HepG2 (cell line): Measurements from ENCODE around the gene CBFA2T2. TPM values are rescaled to one million over a fixed set of nuclear protein-coding genes. Genes with fewer than 3 reads are reported as not detected.
A peak's percentile ranks its signal among the peaks of the same experiment; 100 is the strongest.

Experiments used
- ATAC-seq: fragments of 200-7000 bp; cut with Tn5 transposase; 3 replicates; pipeline ENCODE4 v1.9.1; 2020; ENCODE audit warnings: mild to moderate bottlenecking, moderate library complexity
- BruUV-seq: library from RNA; stranded (reverse); fragments of 400-500 nt; replicated peaks from 2 replicates; lab custom pipeline; 2021; lab: Mats Ljungman, UMichigan
- CTCF ChIA-PET: fragments of 300-600 bp; formaldehyde crosslinking; extraction: SDS; loops from one replicate; lab custom pipeline; 2021; ENCODE audit warnings: low total read pairs, inconsistent platforms, low intra/inter-chr PET ratio; lab: Yijun Ruan, JAX
- POLR2A ChIA-PET: fragments of 350-600 bp; sonication (Branson Sonifier 250); formaldehyde crosslinking; loops from one replicate; lab custom pipeline; 2020; ENCODE audit warnings: antibody characterized with exemption, inconsistent platforms; lab: Yijun Ruan, JAX
- DNase-seq: peaks from one replicate; pipeline ENCODE4 v3.0.0-alpha.2; 2015; ENCODE audit warnings: low spot score
- FAIRE-seq: peaks from 3 replicates; lab custom pipeline; 2011; peaks lifted over from hg19 to GRCh38; lab: Jason Lieb, UNC
- H2AFZ ChIP-seq: one replicate; pipeline ENCODE4 v1.6.1; 2011; ENCODE audit warnings: low read length, inconsistent platforms
- H3K27ac ChIP-seq: fragments of 300-600 bp; 3 replicates; pipeline ENCODE4 v1.8.0; 2011; ENCODE audit warnings: mixed run types, mild to moderate bottlenecking, mixed read lengths, low read length, inconsistent platforms; ENCODE audit not compliant: insufficient read depth; ENCODE audit errors: extremely low read length
- H3K27me3 ChIP-seq, 2 experiments: fragments of 200-600 bp in 1 of 2; 2 replicates in 1 of 2; 3 replicates in 1 of 2; pipeline versions ENCODE4 v1.6.0 to v1.8.0; 2011; ENCODE audit warnings: low read length in 2 of 2, mild to moderate bottlenecking in 2 of 2, moderate library complexity in 2 of 2, inconsistent platforms in 1 of 2; ENCODE audit not compliant: insufficient read depth in 2 of 2, control insufficient read depth in 1 of 2
- H3K36me3 ChIP-seq, 2 experiments: fragments of 200-600 bp in 1 of 2; replicated peaks in 1 of 2; 2 replicates in 1 of 2; 3 replicates in 1 of 2; pipeline versions ENCODE4 v1.5.1 to v1.8.0; 2011; ENCODE audit warnings: low read length in 2 of 2, inconsistent platforms in 1 of 2; ENCODE audit not compliant: insufficient read depth in 2 of 2, control insufficient read depth in 1 of 2
- H3K4me1 ChIP-seq: 2 replicates; pipeline ENCODE4 v1.5.1; 2012; ENCODE audit warnings: low read length, inconsistent platforms; ENCODE audit not compliant: insufficient read depth
- H3K4me2 ChIP-seq: 2 replicates; pipeline ENCODE4 v1.6.0; 2011; ENCODE audit warnings: low read depth, low read length, inconsistent platforms
- H3K4me3 ChIP-seq, 3 experiments: fragments of 200-600 bp in 1 of 3; sonication (generic), shearing (Covaris generic) in 1 of 3; replicated peaks in 1 of 3; 2 replicates each; pipeline ENCODE4 v1.5.1; 2011 to 2016; ENCODE audit warnings: low read length in 3 of 3, inconsistent platforms in 2 of 3, low read depth in 2 of 3, mild to moderate bottlenecking in 2 of 3, control low read depth in 1 of 3, mixed read lengths in 1 of 3; ENCODE audit not compliant: insufficient read depth in 1 of 3
- H3K79me2 ChIP-seq: one replicate; pipeline ENCODE4 v1.6.1; 2011; ENCODE audit warnings: low read length, inconsistent platforms; ENCODE audit not compliant: insufficient read depth
- H3K9ac ChIP-seq: 2 replicates; pipeline ENCODE4 v1.6.0; 2011; ENCODE audit warnings: mild to moderate bottlenecking, low read depth, low read length, inconsistent platforms; ENCODE audit not compliant: insufficient read depth
- H3K9me3 ChIP-seq: 2 replicates; pipeline ENCODE4 v1.5.1; 2012; ENCODE audit warnings: mild to moderate bottlenecking, low read length
- H4K20me1 ChIP-seq: 2 replicates; pipeline ENCODE4 v1.6.0; 2011; ENCODE audit warnings: inconsistent platforms, mild to moderate bottlenecking, low read length, moderate library complexity; ENCODE audit not compliant: insufficient read depth
- DMAP1 ChIP-seq: IDR thresholded peaks from 2 replicates; pipeline ENCODE4 v1.6.1; 2016
- PRDM4 ChIP-seq: sonication (generic); formaldehyde crosslinking; IDR thresholded peaks from 2 replicates; pipeline ENCODE4 v1.9.0; 2021; ENCODE audit warnings: missing genetic modification reagents, borderline replicate concordance
- SP4 ChIP-seq: sonication (generic); formaldehyde crosslinking; IDR thresholded peaks from 2 replicates; pipeline ENCODE4 v1.8.1; 2023; ENCODE audit warnings: mild to moderate bottlenecking, missing genetic modification reagents
- ZNF121 ChIP-seq: sonication (generic); formaldehyde crosslinking; IDR thresholded peaks from 2 replicates; pipeline ENCODE4 v1.5.0; 2020; ENCODE audit warnings: mild to moderate bottlenecking, missing genetic modification reagents
- ZNF546 ChIP-seq: sonication (generic); formaldehyde crosslinking; conservative IDR thresholded peaks from 2 replicates; pipeline ENCODE4 v1.8.1; 2023; ENCODE audit warnings: mild to moderate bottlenecking, missing genetic modification reagents
- ZNF564 ChIP-seq: sonication (generic); formaldehyde crosslinking; IDR thresholded peaks from 2 replicates; pipeline ENCODE4 v1.8.1; 2023; ENCODE audit warnings: mild to moderate bottlenecking, missing genetic modification reagents
- ZNF770 ChIP-seq: sonication (generic); formaldehyde crosslinking; IDR thresholded peaks from 2 replicates; pipeline ENCODE4 v1.5.0; 2020; ENCODE audit warnings: mild to moderate bottlenecking, missing genetic modification reagents
- ZZZ3 ChIP-seq: sonication (generic); formaldehyde crosslinking; IDR thresholded peaks from 2 replicates; pipeline ENCODE4 v1.4.0; 2020; ENCODE audit warnings: missing genetic modification reagents, mild to moderate bottlenecking, borderline replicate concordance
- WGBS: methylation state at CpG from one replicate; pipeline ENCODE4 v1.1.6; 2017; ENCODE audit warnings: low lambda C conversion rate; 5-methylcytosine and 5-hydroxymethylcytosine counted together
- in situ Hi-C: cut with HindIII; loops from 2 replicates; pipeline ENCODE4 v1.10.0; 2017; ENCODE audit warnings: low pct_unique_long_range_greater_than_20kb; ENCODE audit not compliant: extremely low pct_ligation_motif_present
- intact Hi-C: fragments of 100-400 bp; cut with micrococcal nuclease; formaldehyde crosslinking; loops from one replicate; pipeline ENCODE4 v1.10.0; 2022; ENCODE audit not compliant: unreplicated experiment
- polyA plus RNA-seq, 8 experiments: library from polyadenylated mRNA; depleted of rRNA in 3 of 8; stranded (reverse) in 7 of 8; unstranded in 1 of 8; fragments of >200 nt; fragmentation: Illumina TruSeq in 4 of 8; extraction: Trizol in 4 of 8; gene quantifications; 2 replicates each; pipeline versions ENCODE4 v1.2.1 to v1.2.3, GENCODE V29; 2011 to 2016; ENCODE audit warnings: low read depth in 4 of 8, missing spikeins in 1 of 8, mixed read lengths in 1 of 8; ENCODE audit not compliant: insufficient read depth in 1 of 8
- total RNA-seq, 5 experiments: library from RNA; depleted of rRNA; stranded (reverse); fragments of >200 nt; fragmentation: Illumina TruSeq; extraction: Trizol; gene quantifications; 2 replicates each; pipeline ENCODE4 v1.2.3, GENCODE V29; 2016; ENCODE audit warnings: low read depth in 1 of 5

Gene CBFA2T2
- total and polyA plus RNA-seq, 2 of the 13 experiments (the other 11 are each of a cell fraction or from before 2014, with no cell fraction given) = 6.3 to 21.2 TPM

- H3K9ac ChIP-seq = no peak overlapping the region
- 95% methylated on average over 5 of the region's 5 CpGs for WGBS
- H3K4me2 ChIP-seq = no peak overlapping the region
- ChIA-PET POLR2A (no interaction called here), CTCF (no interaction called here)
- TF ChIP-seq DMAP1 (CRISPR knock-in tag) (no peak), ZNF546 (CRISPR knock-in tag) (no peak), ZNF564 (CRISPR knock-in tag) (no peak), ZNF121 (peak; percentile 84), ZNF770 (CRISPR knock-in tag) (peak; percentile 58), SP4 (CRISPR knock-in tag) (no peak)
- H3K79me2 ChIP-seq = no peaks in the 10 kb centered on the region
- no peak for DNase-seq
- no peak overlapping the region for H3K4me3 ChIP-seq
- H4K20me1 ChIP-seq = no peaks in the 10 kb centered on the region
- H2AFZ ChIP-seq = no peak overlapping the region
- in situ Hi-C loops (no loop called here), intact Hi-C loops (no loop called here)
- H3K27me3 ChIP-seq = no peaks in the 10 kb centered on the region
- no peak for FAIRE-seq
- ATAC-seq = no peak
- peaks cover 24 to 66% of the 10 kb centered on the region in 2 experiments for H3K36me3 ChIP-seq
- no peaks in the 10 kb centered on the region for H3K9me3 ChIP-seq
- no peaks in the 10 kb centered on the region for H3K4me1 ChIP-seq
- no peak overlapping the region for H3K27ac ChIP-seq
- BruUV-seq = no TSS peak
Measured at GRCh38 chr20:33629979-33630378, 140.1 kb downstream of the CBFA2T2 start.

GRCh38 chr20:33630507-33630906, 140.6 kb downstream of the CBFA2T2 start:
- POLR2A ChIA-PET = no interaction called here
- intact Hi-C loops = no loop called here
- Histone ChIP-seq H4K20me1 (no peaks in the 10 kb centered on the region), H3K4me3 (no peak overlapping the region), H2AFZ (no peak overlapping the region), H3K9me3 (no peaks in the 10 kb centered on the region), H3K9ac (no peak overlapping the region), H3K79me2 (no peaks in the 10 kb centered on the region)
- DNase-seq = no peak
- no TSS peak for BruUV-seq
- 97% methylated on average over 4 of the region's 4 CpGs for WGBS
- TF ChIP-seq PRDM4 (CRISPR knock-in tag) = no peak
- TF ChIP-seq ZZZ3 = no peak
- TF ChIP-seq, all 625 proteins: peak for 0
- CTCF ChIA-PET = no interaction called here
- ATAC-seq (no peak), FAIRE-seq (no peak)
- in situ Hi-C loops = no loop called here
- Histone ChIP-seq H3K27me3 (no peaks in the 10 kb centered on the region), H3K27ac (no peak overlapping the region), H3K4me1 (no peaks in the 10 kb centered on the region), H3K4me2 (no peak overlapping the region), H3K36me3 (peaks cover 21 to 65% of the 10 kb centered on the region in 2 experiments)
